T-helper 2 cell treated with Interferon-gamma antibody and Interleukin-4, amounts not matched to agents 5 μg/mL and 100 μg/mL, for 36 hours (primary cell): ENCODE measurements around the gene MFNG.

ENCODE experiments used
- DNase-seq: peaks from one replicate; pipeline ENCODE4 v3.0.0; 2021; ENCODE audit warnings: low spot score
- H3K27ac Mint-ChIP-seq: one replicate; pipeline ENCODE4 v1.8.0; 2021; ENCODE audit warnings: mild to moderate bottlenecking, mixed read lengths
- H3K27me3 Mint-ChIP-seq: one replicate; pipeline ENCODE4 v1.8.0; 2021; ENCODE audit warnings: low read depth, mixed read lengths
- H3K36me3 Mint-ChIP-seq: one replicate; pipeline ENCODE4 v1.8.0; 2021; ENCODE audit warnings: low read depth, mixed read lengths
- H3K4me1 Mint-ChIP-seq: one replicate; pipeline ENCODE4 v1.8.0; 2021; ENCODE audit warnings: low read depth, mixed read lengths
- H3K4me3 Mint-ChIP-seq: one replicate; pipeline ENCODE4 v1.8.0; 2022; ENCODE audit warnings: mild to moderate bottlenecking, moderate library complexity, mixed read lengths
- H3K9me3 Mint-ChIP-seq: one replicate; pipeline ENCODE4 v1.8.0; 2021; ENCODE audit warnings: mixed read lengths

MFNG gene

DNA sequence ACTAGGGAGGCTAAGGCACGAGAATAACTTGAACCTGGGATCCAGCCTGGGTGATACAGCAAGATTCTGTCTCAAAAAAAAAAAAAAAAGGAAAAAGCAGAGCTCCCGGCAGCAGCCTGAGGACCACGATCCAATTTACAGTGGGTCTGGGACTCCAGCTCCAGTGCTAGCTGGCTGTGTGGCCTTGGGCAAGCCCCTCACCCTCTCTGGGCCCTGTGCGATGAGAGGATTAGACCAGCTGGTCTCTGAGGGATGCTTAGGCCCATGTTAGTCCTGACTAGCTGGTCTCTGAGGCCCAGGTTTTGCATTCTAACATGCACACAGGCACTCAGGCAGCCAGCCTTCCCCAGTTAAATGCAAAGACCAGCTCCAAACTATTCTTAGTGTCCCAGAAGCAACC, 19.4 kb upstream of the MFNG start:
- no peak overlapping the region for H3K4me3 Mint-ChIP-seq
- no peak overlapping the region for H3K27ac Mint-ChIP-seq
- H3K36me3 Mint-ChIP-seq = no peaks in the 10 kb centered on the region
- no peaks in the 10 kb centered on the region for H3K9me3 Mint-ChIP-seq
- H3K27me3 Mint-ChIP-seq = peaks cover 2% of the 10 kb centered on the region
- DNase-seq = no peak
- peaks cover 8% of the 10 kb centered on the region for H3K4me1 Mint-ChIP-seq

- Mint-ChIP-seq H3K27ac (no peak overlapping the region), H3K9me3 (no peaks in the 10 kb centered on the region), H3K4me1 (peaks cover 8% of the 10 kb centered on the region), H3K27me3 (no peaks in the 10 kb centered on the region), H3K36me3 (no peaks in the 10 kb centered on the region), H3K4me3 (no peak overlapping the region)
- no peak for DNase-seq
Observed at GRCh38 chr22:37504964-37505363, 18.8 kb upstream of the MFNG start.

GRCh38 chr22:37503850-37504249, 17.7 kb upstream of the MFNG start:
- H3K9me3 Mint-ChIP-seq = no peaks in the 10 kb centered on the region
- no peak overlapping the region for H3K4me3 Mint-ChIP-seq
- DNase-seq = no peak
- H3K4me1 Mint-ChIP-seq = peaks cover 8% of the 10 kb centered on the region
- H3K27me3 Mint-ChIP-seq = peaks cover 2% of the 10 kb centered on the region
- H3K36me3 Mint-ChIP-seq = no peaks in the 10 kb centered on the region
- no peak overlapping the region for H3K27ac Mint-ChIP-seq

- Mint-ChIP-seq H3K27me3 (peaks cover 2% of the 10 kb centered on the region), H3K36me3 (no peaks in the 10 kb centered on the region), H3K4me3 (no peak overlapping the region), H3K27ac (no peak overlapping the region), H3K9me3 (no peaks in the 10 kb centered on the region), H3K4me1 (peaks cover 8% of the 10 kb centered on the region)
- no peak for DNase-seq
Observed at GRCh38 chr22:37503183-37503683, 17.0 kb upstream of the MFNG start.

DNA sequence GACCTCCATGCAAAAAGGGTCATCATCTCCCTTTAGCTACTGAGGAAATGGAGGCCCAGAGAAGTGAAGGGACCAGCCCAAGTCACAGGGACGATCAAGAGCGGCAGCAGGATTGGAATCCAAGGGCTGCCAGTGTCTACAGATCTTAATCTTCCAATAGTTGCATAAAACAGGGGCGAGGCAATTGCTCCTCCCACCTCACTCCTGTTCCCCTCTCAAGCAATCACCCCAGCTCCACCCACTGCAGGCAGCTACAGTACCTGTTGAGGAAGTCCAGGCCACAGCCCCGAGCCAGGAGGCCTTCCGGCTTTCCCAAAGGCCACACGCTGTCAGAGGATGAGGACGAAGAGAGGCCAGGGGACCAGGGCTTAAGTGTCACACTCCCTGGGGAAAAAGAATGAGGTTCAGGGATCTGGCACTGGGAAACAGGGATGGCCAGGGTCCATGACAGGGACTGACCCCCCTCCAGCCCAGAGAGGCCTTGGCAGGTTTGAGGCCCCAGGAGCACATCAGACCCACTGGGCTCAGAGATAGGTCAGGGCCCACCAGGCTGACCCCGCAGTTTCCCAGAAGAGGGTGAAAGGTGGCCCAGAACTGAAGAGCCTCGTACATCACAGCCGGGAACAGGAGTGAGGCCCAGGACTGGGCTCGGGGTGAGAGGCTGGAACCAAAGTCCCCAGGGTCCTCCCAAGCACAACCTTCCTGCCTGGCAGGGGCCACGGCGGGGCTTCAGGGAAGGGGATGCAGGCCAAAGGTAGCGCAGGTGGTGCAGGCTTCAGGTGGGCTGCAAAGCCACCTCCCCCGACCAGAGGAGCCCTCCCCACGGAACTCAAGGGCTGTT, 16.4 kb upstream of the MFNG start:
- Mint-ChIP-seq H3K27ac (no peak overlapping the region), H3K36me3 (no peaks in the 10 kb centered on the region), H3K4me3 (no peak overlapping the region)

GRCh38 chr22:37501610-37502341, 15.6 kb upstream of the MFNG start:
- Mint-ChIP-seq H3K4me1 (peaks cover 8% of the 10 kb centered on the region), H3K4me3 (no peak overlapping the region), H3K27ac (no peak overlapping the region)

More for the DNA sequence above, 16.4 kb upstream of the MFNG start:
- Mint-ChIP-seq H3K27me3 (peaks cover 2% of the 10 kb centered on the region), H3K4me1 (peaks cover 8% of the 10 kb centered on the region), H3K9me3 (no peaks in the 10 kb centered on the region)
- no peak for DNase-seq

GRCh38 chr22:37500745-37501609, 14.8 kb upstream of the MFNG start:
- Mint-ChIP-seq H3K27me3 (peaks cover 2% of the 10 kb centered on the region), H3K36me3 (no peaks in the 10 kb centered on the region), H3K4me3 (no peak overlapping the region), H3K9me3 (no peaks in the 10 kb centered on the region), H3K4me1 (peaks cover 8% of the 10 kb centered on the region), H3K27ac (no peak overlapping the region)
- no peak for DNase-seq

More at GRCh38 chr22:37501610-37502341, 15.6 kb upstream of the MFNG start:
- H3K27me3 Mint-ChIP-seq = peaks cover 2% of the 10 kb centered on the region
- H3K9me3 Mint-ChIP-seq = no peaks in the 10 kb centered on the region
- H3K36me3 Mint-ChIP-seq = no peaks in the 10 kb centered on the region
- DNase-seq = no peak

- Mint-ChIP-seq H3K27ac (no peak overlapping the region), H3K4me1 (peaks cover 8% of the 10 kb centered on the region), H3K9me3 (no peaks in the 10 kb centered on the region)
Observed at GRCh38 chr22:37499789-37500540, 13.8 kb upstream of the MFNG start.

DNA sequence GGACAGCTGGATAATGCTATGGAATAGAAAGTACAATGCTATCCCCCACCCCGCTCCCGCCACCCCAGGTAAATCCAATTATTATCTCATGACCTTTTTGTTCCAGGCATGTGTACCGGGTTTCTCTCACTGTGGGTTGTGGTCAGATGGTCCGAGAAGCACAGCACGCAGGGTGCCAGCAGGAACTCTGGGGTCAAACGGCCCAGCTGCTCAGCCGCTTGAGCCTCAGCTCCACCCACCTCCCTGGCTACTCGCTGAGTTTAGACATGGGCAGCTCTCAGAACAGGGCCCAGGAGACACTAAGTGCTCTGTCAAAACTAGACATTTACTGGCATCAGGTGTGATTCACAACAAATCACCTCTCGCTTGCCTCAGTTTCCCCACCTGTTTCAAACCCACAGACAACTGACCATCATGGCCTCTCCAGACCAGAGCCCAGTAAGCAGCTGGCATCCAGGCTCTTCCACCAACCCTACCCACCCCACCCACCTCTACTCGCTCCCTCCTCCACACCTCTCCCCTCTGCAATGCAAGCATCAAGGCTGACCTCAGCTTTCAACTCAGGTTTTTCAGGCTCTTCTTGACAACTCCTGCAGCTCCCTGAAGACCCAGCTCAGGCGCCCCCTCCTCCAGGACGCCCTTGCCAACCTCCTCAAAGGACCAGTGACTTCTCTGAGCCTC, 13.0 kb upstream of the MFNG start:
- no peak overlapping the region for H3K27ac Mint-ChIP-seq
- no peak overlapping the region for H3K4me3 Mint-ChIP-seq
- no peaks in the 10 kb centered on the region for H3K36me3 Mint-ChIP-seq
- H3K27me3 Mint-ChIP-seq = peaks cover 2% of the 10 kb centered on the region
- no peak for DNase-seq
- no peaks in the 10 kb centered on the region for H3K9me3 Mint-ChIP-seq
- H3K4me1 Mint-ChIP-seq = peaks cover 8% of the 10 kb centered on the region

More at GRCh38 chr22:37499789-37500540, 13.8 kb upstream of the MFNG start:
- H3K4me3 Mint-ChIP-seq = no peak overlapping the region
- peaks cover 2% of the 10 kb centered on the region for H3K27me3 Mint-ChIP-seq
- no peak for DNase-seq
- no peaks in the 10 kb centered on the region for H3K36me3 Mint-ChIP-seq

DNA sequence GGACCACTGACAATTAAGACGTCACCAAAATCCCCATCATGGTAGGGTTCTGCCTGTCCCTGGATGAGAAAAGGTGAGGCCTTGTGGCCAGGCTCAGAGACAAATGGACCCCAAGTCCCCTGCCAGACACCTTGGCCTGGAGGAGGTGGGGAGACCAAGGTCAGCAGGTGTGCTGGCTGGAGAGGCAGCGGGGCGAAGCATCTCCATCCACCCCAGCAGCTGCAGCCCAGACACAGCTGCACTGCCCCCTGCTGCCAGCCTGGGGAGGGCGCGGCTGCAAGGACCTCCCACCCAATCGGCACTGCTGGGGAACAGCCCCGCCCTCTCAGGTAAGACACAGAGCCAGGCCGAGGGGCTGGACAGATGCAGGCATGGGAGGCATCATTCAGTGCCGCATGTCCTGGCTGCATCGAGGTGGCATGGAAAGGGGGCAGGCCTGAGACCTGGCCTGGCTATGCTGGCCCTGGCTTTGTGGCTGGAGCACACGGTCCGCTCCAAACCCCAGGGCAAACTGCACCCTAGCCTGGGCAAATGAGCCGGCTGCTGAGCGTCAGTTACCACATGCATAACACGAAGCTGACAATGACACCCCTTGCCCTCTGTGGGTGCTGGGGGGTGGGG, 12.2 kb upstream of the MFNG start:
- DNase-seq = peak; percentile 51
- no peak overlapping the region for H3K27ac Mint-ChIP-seq
- H3K4me3 Mint-ChIP-seq = no peak overlapping the region
- H3K36me3 Mint-ChIP-seq = no peaks in the 10 kb centered on the region
- peaks cover 2% of the 10 kb centered on the region for H3K27me3 Mint-ChIP-seq
- peaks cover 10% of the 10 kb centered on the region for H3K4me1 Mint-ChIP-seq
- no peaks in the 10 kb centered on the region for H3K9me3 Mint-ChIP-seq

GRCh38 chr22:37497062-37497599, 10.9 kb upstream of the MFNG start:
- peaks cover 13% of the 10 kb centered on the region for H3K4me1 Mint-ChIP-seq
- no peak overlapping the region for H3K4me3 Mint-ChIP-seq
- peaks cover 2% of the 10 kb centered on the region for H3K27me3 Mint-ChIP-seq
- DNase-seq = no peak
- no peaks in the 10 kb centered on the region for H3K36me3 Mint-ChIP-seq
- H3K9me3 Mint-ChIP-seq = no peaks in the 10 kb centered on the region
- no peak overlapping the region for H3K27ac Mint-ChIP-seq

- H3K9me3 Mint-ChIP-seq = no peaks in the 10 kb centered on the region
- H3K27ac Mint-ChIP-seq = no peak overlapping the region
- H3K27me3 Mint-ChIP-seq = peaks cover 2% of the 10 kb centered on the region
- H3K4me3 Mint-ChIP-seq = no peak overlapping the region
- no peak for DNase-seq
- no peaks in the 10 kb centered on the region for H3K36me3 Mint-ChIP-seq
- peaks cover 13% of the 10 kb centered on the region for H3K4me1 Mint-ChIP-seq
Observed at GRCh38 chr22:37496651-37497050, 10.5 kb upstream of the MFNG start.
